ENCODE measurements around the gene RSPRY1. TPM values are rescaled to one million over a fixed set of nuclear protein-coding genes. Genes with fewer than 3 reads are reported as not detected.
"Not testable (repeated sequence)": the region's sequence is repeated elsewhere in the genome, so short reads cannot be mapped to it uniquely, and the experiment has no call there.

The RSPRY1 gene
- total RNA-seq, 2 donors from 2014 or later = 37.2 to 38.6 TPM

GRCh38 chr16:57192720-57193486 lies 6.8 kb downstream of the RSPRY1 start:
- H3K27ac Mint-ChIP-seq = no peak overlapping the region
- H3K36me3 Mint-ChIP-seq = no peaks in the 10 kb centered on the region
- no peak for ATAC-seq
- no peaks in the 10 kb centered on the region for H3K9me3 Mint-ChIP-seq
- no peak for DNase-seq (ENCODE audit: low spot score in 2 of 2)

- Mint-ChIP-seq H3K36me3 (no peaks in the 10 kb centered on the region), H3K27ac (no peak overlapping the region), H3K9me3 (no peaks in the 10 kb centered on the region)
- DNase-seq (ENCODE audit: low spot score in 2 of 2) (no peak), ATAC-seq (peak; percentile 39 to 40)
Measured at GRCh38 chr16:57194512-57194911, 8.4 kb downstream of the RSPRY1 start.

- DNase-seq (ENCODE audit: low spot score in 2 of 2) = no peak
- H3K36me3 Mint-ChIP-seq = no peaks in the 10 kb centered on the region
- peak overlapping the region in 1 of 2 donors; percentile 65 for H3K27ac Mint-ChIP-seq
- ATAC-seq = no peak
- no peaks in the 10 kb centered on the region for H3K9me3 Mint-ChIP-seq
Measured at GRCh38 chr16:57196286-57196685, 10.2 kb downstream of the RSPRY1 start.

GRCh38 chr16:57196753-57197152 lies 10.6 kb downstream of the RSPRY1 start:
- Mint-ChIP-seq H3K9me3 (no peaks in the 10 kb centered on the region), H3K27ac (no peak overlapping the region), H3K36me3 (no peaks in the 10 kb centered on the region)
- ATAC-seq = no peak
- no peak for DNase-seq (ENCODE audit: low spot score in 2 of 2)

- not testable (repeated sequence) for H3K27ac Mint-ChIP-seq; H3K9me3 Mint-ChIP-seq; ATAC-seq; DNase-seq (ENCODE audit: low spot score in 2 of 2); H3K36me3 Mint-ChIP-seq
Measured at GRCh38 chr16:57200321-57200720, 14.2 kb downstream of the RSPRY1 start.

GRCh38 chr16:57200926-57201325 lies 14.8 kb downstream of the RSPRY1 start:
- H3K27ac Mint-ChIP-seq; H3K9me3 Mint-ChIP-seq; H3K36me3 Mint-ChIP-seq; DNase-seq (ENCODE audit: low spot score in 2 of 2); ATAC-seq: not testable (repeated sequence)

- Mint-ChIP-seq H3K36me3 (no peaks in the 10 kb centered on the region), H3K27ac (peak overlapping the region in 1 of 2 donors; percentile 47), H3K9me3 (no peaks in the 10 kb centered on the region)
- ATAC-seq (no peak), DNase-seq (ENCODE audit: low spot score in 2 of 2) (no peak)
Measured at GRCh38 chr16:57202095-57202886, 16.2 kb downstream of the RSPRY1 start.

- Mint-ChIP-seq H3K9me3 (no peaks in the 10 kb centered on the region), H3K27ac (no peak overlapping the region), H3K36me3 (no peaks in the 10 kb centered on the region)
- DNase-seq (ENCODE audit: low spot score in 2 of 2) (no peak), ATAC-seq (no peak)
Measured at GRCh38 chr16:57203451-57203850, 17.3 kb downstream of the RSPRY1 start.

- H3K9me3 Mint-ChIP-seq = no peaks in the 10 kb centered on the region
- DNase-seq (ENCODE audit: low spot score in 2 of 2) (no peak), ATAC-seq (no peak)
- H3K27ac Mint-ChIP-seq = no peak overlapping the region
- peaks cover 0 to 3% of the 10 kb centered on the region in 2 donors for H3K36me3 Mint-ChIP-seq
Measured at GRCh38 chr16:57204675-57205074, 18.5 kb downstream of the RSPRY1 start.

GRCh38 chr16:57208926-57209325 lies 22.8 kb downstream of the RSPRY1 start:
- H3K9me3 Mint-ChIP-seq = no peaks in the 10 kb centered on the region
- DNase-seq (ENCODE audit: low spot score in 2 of 2) (no peak), ATAC-seq (no peak)
- H3K27ac Mint-ChIP-seq = no peak overlapping the region
- H3K36me3 Mint-ChIP-seq = peaks cover 16 to 19% of the 10 kb centered on the region in 2 donors

GRCh38 chr16:57209780-57210179 lies 23.7 kb downstream of the RSPRY1 start:
- DNase-seq (ENCODE audit: low spot score in 2 of 2) = no peak
- peaks cover 22 to 28% of the 10 kb centered on the region in 2 donors for H3K36me3 Mint-ChIP-seq

GRCh38 chr16:57213462-57213861 lies 27.3 kb downstream of the RSPRY1 start:
- Mint-ChIP-seq H3K36me3 (peaks cover 52 to 64% of the 10 kb centered on the region in 2 donors), H3K9me3 (peaks cover 17 to 20% of the 10 kb centered on the region in 2 donors), H3K27ac (peak overlapping the region in 1 of 2 donors; percentile 62)
- ATAC-seq = no peak
- DNase-seq (ENCODE audit: low spot score in 2 of 2) = no peak

More at GRCh38 chr16:57209780-57210179, 23.7 kb downstream of the RSPRY1 start:
- Mint-ChIP-seq H3K9me3 (peaks cover 0 to under 1% of the 10 kb centered on the region in 2 donors), H3K27ac (no peak overlapping the region)
- no peak for ATAC-seq

- DNase-seq (ENCODE audit: low spot score in 2 of 2) (no peak), ATAC-seq (no peak)
- Mint-ChIP-seq H3K9me3 (peaks cover 18 to 20% of the 10 kb centered on the region in 2 donors), H3K27ac (no peak overlapping the region), H3K36me3 (peaks cover 65 to 84% of the 10 kb centered on the region in 2 donors)
Measured at GRCh38 chr16:57216968-57217367, 30.8 kb downstream of the RSPRY1 start.

GRCh38 chr16:57223057-57223456 lies 36.9 kb downstream of the RSPRY1 start:
- Mint-ChIP-seq H3K9me3 (peaks cover 0 to 4% of the 10 kb centered on the region in 2 donors), H3K27ac (no peak overlapping the region), H3K36me3 (peaks cover 21 to 32% of the 10 kb centered on the region in 2 donors)
- ATAC-seq (no peak), DNase-seq (ENCODE audit: low spot score in 2 of 2) (no peak)

- H3K9me3 Mint-ChIP-seq = no peaks in the 10 kb centered on the region
- ATAC-seq = no peak
- no peak for DNase-seq (ENCODE audit: low spot score in 2 of 2)
- H3K36me3 Mint-ChIP-seq = peaks cover 7 to 15% of the 10 kb centered on the region in 2 donors
- H3K27ac Mint-ChIP-seq = no peak overlapping the region
Measured at GRCh38 chr16:57224651-57225335, 38.7 kb downstream of the RSPRY1 start.

GRCh38 chr16:57225978-57226377 lies 39.8 kb downstream of the RSPRY1 start:
- peaks cover 0 to 11% of the 10 kb centered on the region in 2 donors for H3K36me3 Mint-ChIP-seq
- ATAC-seq = no peak

More at GRCh38 chr16:57225978-57226377, 39.8 kb downstream of the RSPRY1 start:
- DNase-seq (ENCODE audit: low spot score in 2 of 2) = no peak
- Mint-ChIP-seq H3K27ac (no peak overlapping the region), H3K9me3 (no peaks in the 10 kb centered on the region)
